Measurements from ENCODE around the gene MRPL53. TPM values are rescaled to one million over a fixed set of nuclear protein-coding genes. Genes with fewer than 3 reads are reported as not detected.

The MRPL53 gene
- 100 to 1,000 TPM in 2 of 6 experiments, 10 to 100 TPM in 4; 74.5 to 120 (median 97.7) TPM for total RNA-seq (2021; fragmentation: NEBNext Ultra II Directional; extraction: Animal tissue kit (Norgen Biotek cat#: 25700))
- long read RNA-seq, transcript MRPL53-201 (3 exons, 1,162 nt) = major isoform, 39 of 40 reads
- long read RNA-seq, partial matches to known transcripts = 0 of 40 reads
- long read RNA-seq, other reads (novel, unspliced or antisense) = 0 of 40 reads

DNA sequence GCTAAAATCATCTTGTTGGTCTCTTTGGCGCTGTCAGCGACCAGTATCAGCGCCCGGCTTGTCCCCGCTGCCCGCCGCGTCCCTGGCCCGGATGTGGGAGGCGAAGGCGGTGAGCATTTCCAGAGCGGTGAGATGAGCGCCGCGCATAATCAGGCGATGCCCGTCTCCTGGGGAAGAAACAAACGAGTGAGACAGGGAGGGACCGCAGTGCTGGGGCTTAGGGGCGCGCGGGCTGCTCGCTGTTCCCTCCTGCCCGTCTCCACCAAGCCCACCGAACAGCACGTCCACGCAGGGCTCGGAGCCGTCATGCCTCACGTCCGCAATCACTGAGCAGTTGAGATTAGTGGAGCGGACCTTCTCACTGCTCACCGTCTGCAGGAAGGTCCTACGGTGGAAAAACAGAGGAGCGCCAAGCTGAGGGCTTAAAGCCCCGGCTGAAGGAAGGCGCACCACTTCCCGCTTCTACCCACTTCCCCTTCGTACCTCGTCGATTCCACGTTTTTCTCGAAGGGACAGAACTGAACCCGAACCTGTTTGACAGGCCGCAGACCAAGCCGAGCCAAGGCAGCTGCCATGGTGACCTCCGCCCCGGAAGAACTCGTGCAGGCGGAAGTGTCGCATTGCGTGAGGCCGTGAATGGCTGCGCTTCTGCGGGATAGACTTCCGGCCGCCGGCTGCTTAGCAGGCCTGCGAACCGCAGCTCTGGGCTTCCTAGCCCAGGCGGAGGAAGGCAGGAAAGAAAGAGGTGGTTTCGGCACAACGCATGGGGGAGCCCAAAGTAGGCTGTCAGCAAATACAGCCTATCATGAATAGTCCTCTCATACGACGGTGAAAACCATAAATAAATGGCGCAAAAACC, at the start of gene MRPL53:
MRPL53 (minus strand) TSS at position 595 of the 859 bp plus-strand sequence; CDS start at position 575, 20 bp downstream.
- DNase-seq = peak; percentile 90
- H3K27me3 Mint-ChIP-seq (ENCODE audit: insufficient read depth) = peaks cover 2% of the 10 kb centered on the region
- H3K27ac Mint-ChIP-seq = peak within 1 kb of the TSS; percentile 96
- no peaks in the 10 kb centered on the region for H3K9me3 Mint-ChIP-seq
- TF ChIP-seq, protein P1, sequence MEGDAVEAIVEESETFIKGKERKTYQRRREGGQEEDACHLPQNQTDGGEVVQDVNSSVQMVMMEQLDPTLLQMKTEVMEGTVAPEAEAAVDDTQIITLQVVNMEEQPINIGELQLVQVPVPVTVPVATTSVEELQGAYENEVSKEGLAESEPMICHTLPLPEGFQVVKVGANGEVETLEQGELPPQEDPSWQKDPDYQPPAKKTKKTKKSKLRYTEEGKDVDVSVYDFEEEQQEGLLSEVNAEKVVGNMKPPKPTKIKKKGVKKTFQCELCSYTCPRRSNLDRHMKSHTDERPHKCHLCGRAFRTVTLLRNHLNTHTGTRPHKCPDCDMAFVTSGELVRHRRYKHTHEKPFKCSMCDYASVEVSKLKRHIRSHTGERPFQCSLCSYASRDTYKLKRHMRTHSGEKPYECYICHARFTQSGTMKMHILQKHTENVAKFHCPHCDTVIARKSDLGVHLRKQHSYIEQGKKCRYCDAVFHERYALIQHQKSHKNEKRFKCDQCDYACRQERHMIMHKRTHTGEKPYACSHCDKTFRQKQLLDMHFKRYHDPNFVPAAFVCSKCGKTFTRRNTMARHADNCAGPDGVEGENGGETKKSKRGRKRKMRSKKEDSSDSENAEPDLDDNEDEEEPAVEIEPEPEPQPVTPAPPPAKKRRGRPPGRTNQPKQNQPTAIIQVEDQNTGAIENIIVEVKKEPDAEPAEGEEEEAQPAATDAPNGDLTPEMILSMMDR (IDR thresholded peaks at IDR 0.05) = no peak
- peaks cover 46% of the 10 kb centered on the region for H3K36me3 Mint-ChIP-seq (ENCODE audit: low read depth)
- H3K4me3 Mint-ChIP-seq = peak within 1 kb of the TSS; percentile 98
- peaks cover 15% of the 10 kb centered on the region for H3K4me1 Mint-ChIP-seq (ENCODE audit: low read depth)

DNA sequence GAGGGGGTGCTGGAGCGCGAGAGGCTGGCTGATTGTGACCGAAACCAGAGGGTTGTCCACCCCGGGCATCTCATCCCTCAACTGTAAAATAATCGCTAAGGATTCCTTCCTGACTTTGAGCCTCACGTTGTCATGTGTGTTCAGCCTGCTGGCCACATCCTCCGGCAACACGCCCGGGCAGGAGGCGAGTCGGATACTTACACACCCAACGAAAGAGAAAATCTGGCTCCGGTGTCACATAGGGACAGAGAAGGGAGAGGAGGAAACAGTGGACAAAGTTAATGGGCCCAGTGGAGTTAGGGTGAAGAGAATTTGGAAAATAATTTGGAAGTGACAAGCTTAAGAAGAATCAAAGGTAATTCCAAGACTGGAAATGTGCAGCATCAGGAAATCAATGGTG, 44.2 kb upstream of the MRPL53 start:
- no peak overlapping the region for H3K27ac Mint-ChIP-seq
- peaks cover 2% of the 10 kb centered on the region for H3K4me1 Mint-ChIP-seq (ENCODE audit: low read depth)
- H3K9me3 Mint-ChIP-seq = no peaks in the 10 kb centered on the region
- TF ChIP-seq, protein P1 (IDR thresholded peaks at IDR 0.05) = no peak
- no peak overlapping the region for H3K4me3 Mint-ChIP-seq
- peaks cover 52% of the 10 kb centered on the region for H3K27me3 Mint-ChIP-seq (ENCODE audit: insufficient read depth)
- no peak for DNase-seq
- H3K36me3 Mint-ChIP-seq (ENCODE audit: low read depth) = peaks cover 5% of the 10 kb centered on the region; the same call in 1 of the 2 replicates

DNA sequence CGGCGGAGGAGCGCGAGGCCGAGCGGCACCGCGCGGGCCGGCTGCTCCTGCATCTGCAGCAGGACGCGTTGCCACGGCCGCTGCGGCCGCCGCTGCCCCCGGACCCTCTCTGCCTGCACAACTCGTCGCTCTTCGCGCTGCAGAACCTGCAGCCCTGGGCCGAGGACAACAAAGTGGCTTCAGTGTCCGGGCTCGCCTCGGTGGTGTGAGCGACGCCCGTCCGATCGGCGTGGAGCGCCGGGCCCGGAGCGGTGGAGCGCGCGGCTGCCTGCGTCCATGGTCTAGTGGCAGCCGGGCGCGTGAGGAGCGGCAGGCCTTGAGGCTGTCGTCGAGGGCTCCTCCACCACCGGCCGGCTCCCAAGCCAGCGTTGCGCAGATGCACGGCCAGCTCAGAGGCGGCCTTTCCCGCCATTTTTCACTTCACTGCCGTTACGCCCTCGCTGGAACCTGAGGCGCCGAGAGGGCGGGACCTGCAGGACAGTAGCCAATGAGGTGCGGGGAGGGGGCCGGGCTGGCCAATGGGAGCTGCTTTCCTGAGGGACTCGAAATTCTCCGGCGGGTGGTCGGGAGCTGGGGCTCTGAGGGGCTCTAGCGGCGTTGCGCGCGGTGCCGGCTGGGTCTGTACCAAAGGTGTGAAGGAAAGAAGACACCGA, 43.6 kb upstream of the MRPL53 start:
- TF ChIP-seq, protein P1 (IDR thresholded peaks at IDR 0.05) = no peak
- Mint-ChIP-seq H3K27me3 (ENCODE audit: insufficient read depth) (peaks cover 55% of the 10 kb centered on the region), H3K9me3 (no peaks in the 10 kb centered on the region), H3K4me1 (ENCODE audit: low read depth) (peaks cover 7% of the 10 kb centered on the region), H3K36me3 (ENCODE audit: low read depth) (peaks cover 5% of the 10 kb centered on the region; the same call in 1 of the 2 replicates), H3K27ac (no peak overlapping the region), H3K4me3 (no peak overlapping the region)
- DNase-seq = no peak

DNA sequence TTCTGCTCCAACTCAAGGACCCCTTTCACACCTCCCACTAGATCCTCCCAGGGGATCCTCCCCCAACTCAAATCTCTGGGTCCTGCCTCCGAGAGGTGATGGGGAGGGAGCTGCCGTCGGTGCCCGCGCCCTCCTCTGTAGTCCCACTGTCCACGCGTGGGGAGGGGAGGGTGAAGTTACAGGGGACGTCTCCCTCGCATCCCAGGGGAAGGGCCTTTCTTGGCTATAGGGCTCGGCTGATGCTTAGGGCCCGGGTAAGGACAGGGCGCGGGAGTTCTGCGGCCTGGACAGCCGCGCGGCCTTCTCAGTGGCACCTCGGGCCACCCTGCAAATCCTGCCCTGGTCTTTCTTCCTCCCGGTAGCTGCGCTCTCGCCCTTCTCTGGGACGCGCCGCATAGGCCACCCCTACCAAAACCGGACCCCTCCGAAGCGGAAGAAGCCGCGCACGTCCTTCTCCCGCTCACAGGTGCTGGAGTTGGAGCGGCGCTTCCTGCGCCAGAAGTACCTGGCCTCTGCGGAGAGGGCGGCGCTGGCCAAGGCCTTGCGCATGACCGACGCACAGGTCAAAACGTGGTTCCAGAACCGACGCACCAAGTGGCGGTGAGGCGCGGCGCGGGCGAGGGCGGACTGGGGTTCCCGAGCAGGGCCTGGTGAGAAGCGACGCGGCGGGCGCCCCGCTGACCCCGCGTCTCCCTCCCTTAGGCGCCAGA, 42.9 kb upstream of the MRPL53 start:
- Mint-ChIP-seq H3K27me3 (ENCODE audit: insufficient read depth) (peaks cover 52% of the 10 kb centered on the region), H3K36me3 (ENCODE audit: low read depth) (peaks cover 5% of the 10 kb centered on the region; the same call in 1 of the 2 replicates), H3K27ac (no peak overlapping the region), H3K4me3 (no peak overlapping the region), H3K4me1 (ENCODE audit: low read depth) (peaks cover 12% of the 10 kb centered on the region), H3K9me3 (no peaks in the 10 kb centered on the region)
- TF ChIP-seq, protein P1 (IDR thresholded peaks at IDR 0.05) = no peak
- no peak for DNase-seq

Data from HFFc6 (cell line).